GM10248 (cell line): Measurements from ENCODE around the gene MAD1L1.
"Not testable (repeated sequence)": the region's sequence is repeated elsewhere in the genome, so short reads cannot be mapped to it uniquely, and the experiment has no call there.

Experiments
- CTCF ChIA-PET: fragments of 300-600 bp; sonication (Branson Sonifier 250); formaldehyde crosslinking; extraction: SDS; loops from one replicate; lab custom pipeline; 2021; ENCODE audit warnings: antibody characterized with exemption; lab: Yijun Ruan, JAX
- POLR2A ChIA-PET: fragments of 350-650 bp; sonication (Branson Sonifier 250); formaldehyde crosslinking; extraction: SDS; loops from one replicate; lab custom pipeline; 2020; ENCODE audit warnings: antibody characterized with exemption; lab: Yijun Ruan, JAX
- DNase-seq: peaks from one replicate; pipeline ENCODE4 v3.0.0; 2012; ENCODE audit errors: extremely low spot score
- CTCF ChIP-seq: IDR thresholded peaks from 2 replicates; pipeline ENCODE4 v1.5.1; 2012; ENCODE audit warnings: mild to moderate bottlenecking, low read depth; ENCODE audit errors: extremely low read depth, missing control alignments, control extremely low read depth

MAD1L1 gene

GRCh38 chr7:1934017-1934416 is 298.7 kb downstream of the MAD1L1 start:
- TF ChIP-seq CTCF: no peak
- ChIA-PET POLR2A (no interaction called here), CTCF (no interaction called here)
- DNase-seq: no peak

GRCh38 chr7:1933066-1933750 is 299.5 kb downstream of the MAD1L1 start:
- no peak for TF ChIP-seq CTCF
- DNase-seq: no peak
- POLR2A ChIA-PET: no interaction called here
- CTCF ChIA-PET: no interaction called here

- ChIA-PET POLR2A (no interaction called here), CTCF (no interaction called here)
- DNase-seq: no peak
- no peak for TF ChIP-seq CTCF
These were observed 300.8 kb downstream of the MAD1L1 start for GRCh38 chr7:1931951-1932270.

- ChIA-PET POLR2A (no interaction called here), CTCF (no interaction called here)
- no peak for DNase-seq
- no peak for TF ChIP-seq CTCF
These were observed 301.3 kb downstream of the MAD1L1 start for GRCh38 chr7:1931256-1931950.

- ChIA-PET CTCF (no interaction called here), POLR2A (no interaction called here)
- no peak for TF ChIP-seq CTCF
- no peak for DNase-seq
These were observed 302.2 kb downstream of the MAD1L1 start for GRCh38 chr7:1930381-1931065.

- CTCF ChIA-PET: not testable (repeated sequence)
These were observed 303.3 kb downstream of the MAD1L1 start for GRCh38 chr7:1929349-1929925.

More at GRCh38 chr7:1929349-1929925, 303.3 kb downstream of the MAD1L1 start:
- POLR2A ChIA-PET, DNase-seq: not testable (repeated sequence)
